ENCODE results near the gene MRPL17.

Gene MRPL17

DNA sequence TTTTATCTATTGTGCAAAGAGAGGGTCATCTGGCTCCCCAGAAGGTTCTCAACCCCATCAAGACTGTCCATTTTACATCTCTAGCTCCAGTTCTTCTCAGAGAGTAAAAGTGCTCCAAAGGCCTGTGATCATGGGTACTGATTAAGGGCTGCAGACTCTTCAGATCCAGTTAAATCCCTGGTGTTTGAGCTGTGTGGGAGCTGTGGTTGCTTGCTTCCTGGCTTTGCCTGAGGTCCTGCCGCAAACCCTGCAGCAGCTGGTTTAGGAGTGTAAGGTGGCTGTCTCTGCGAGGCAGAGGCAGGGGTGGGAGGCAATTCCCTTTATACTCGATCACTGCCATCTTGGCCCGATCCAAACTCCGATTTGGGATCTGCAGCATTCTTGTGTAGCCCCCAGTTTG lies 1.2 kb downstream of the MRPL17 start:
- no peak for DNase-seq

- no peak for DNase-seq
These were observed 1.6 kb downstream of the MRPL17 start for GRCh38 chr11:6681505-6681904.

- no peak for DNase-seq
These were observed 6.1 kb downstream of the MRPL17 start for GRCh38 chr11:6677018-6677417.

DNA sequence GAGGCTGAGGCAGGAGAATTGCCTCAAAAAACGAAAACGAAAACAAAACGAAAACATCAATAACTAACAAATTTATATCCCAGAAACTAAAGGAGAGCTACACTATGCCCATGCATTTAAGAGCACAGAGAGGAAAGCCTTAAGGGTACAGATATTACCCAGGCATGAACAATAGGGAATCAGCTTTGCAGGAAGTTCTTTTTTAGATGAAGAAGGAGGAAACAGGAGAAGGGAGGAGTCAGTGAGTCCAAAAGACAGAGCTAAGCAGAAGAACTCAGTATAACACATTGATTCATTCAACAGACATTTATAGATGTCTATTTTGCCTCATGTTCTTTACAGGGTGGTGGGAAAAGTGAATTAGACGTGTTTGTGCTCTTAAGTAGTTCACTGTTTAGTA lies 8.3 kb downstream of the MRPL17 start:
- no peak for DNase-seq

DNA sequence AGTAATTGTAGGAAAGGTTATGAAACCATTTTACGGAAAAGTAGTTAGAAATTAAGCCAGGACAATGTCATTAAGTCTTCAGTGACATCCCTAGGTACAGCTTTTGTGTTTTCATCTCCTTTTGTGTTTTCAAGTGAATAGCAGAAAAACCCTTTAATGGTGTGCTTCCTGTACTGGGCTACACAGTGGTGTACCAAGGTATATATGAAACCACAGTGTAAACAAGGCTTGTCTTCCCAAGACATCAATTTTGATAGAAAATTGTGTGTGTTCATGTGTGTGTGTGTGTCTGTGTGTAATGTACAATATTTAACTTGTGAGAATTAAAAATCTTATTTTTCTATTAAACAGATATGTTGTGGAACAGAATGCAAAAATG lies 8.9 kb downstream of the MRPL17 start:
- DNase-seq = no peak

DNA sequence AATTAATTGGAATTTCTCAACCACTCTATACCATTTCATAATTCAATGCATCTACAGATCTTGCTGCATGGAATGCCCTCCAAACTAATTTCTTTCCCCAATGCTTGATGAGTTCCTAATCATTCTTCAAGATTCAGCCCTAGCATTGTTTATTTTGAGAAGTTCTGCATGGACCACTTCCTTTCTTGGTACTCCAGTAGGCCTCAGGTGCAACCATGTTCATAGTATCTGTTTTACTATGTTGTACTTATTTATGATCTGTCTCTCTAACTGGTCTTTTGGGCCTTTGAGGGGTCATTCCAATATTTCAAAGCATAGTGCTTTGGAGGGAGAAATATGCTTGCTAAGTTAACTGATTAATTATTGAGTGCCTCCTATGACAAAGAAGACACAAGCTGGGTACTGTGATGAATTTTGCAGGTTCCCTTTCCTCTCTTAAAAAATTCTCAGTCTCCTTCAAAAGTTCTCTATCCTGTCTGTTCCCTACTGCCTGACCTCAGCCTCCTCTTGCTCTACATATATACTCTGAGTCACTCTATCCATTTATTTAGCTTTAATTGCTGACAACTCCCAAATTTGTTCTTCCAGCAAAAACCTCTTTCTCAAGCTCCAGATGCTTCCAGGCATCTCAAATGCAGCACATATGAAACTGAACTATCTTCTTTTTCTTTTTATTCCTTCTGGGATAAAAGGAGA lies 9.5 kb downstream of the MRPL17 start:
- DNase-seq = no peak

DNA sequence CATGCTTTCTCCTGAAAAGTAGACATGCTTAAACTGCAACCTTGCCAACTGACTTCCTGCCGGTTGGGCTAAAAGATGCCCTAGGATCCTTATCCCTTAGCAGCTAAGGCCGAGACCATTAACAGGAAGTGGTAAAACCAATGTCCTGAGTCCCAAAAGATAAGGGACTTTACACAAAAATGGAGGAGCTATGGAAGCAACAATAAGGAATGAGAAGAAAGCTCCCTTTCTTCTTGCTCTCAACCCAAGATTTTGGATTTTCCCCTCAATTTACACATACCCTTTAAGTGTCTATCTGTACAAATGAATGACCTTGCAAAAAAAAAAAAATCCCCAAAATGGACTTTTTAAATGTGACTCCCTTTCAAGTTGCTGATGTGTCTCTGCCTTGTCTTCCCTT lies 11.1 kb downstream of the MRPL17 start:
- DNase-seq = no peak

- DNase-seq = no peak
These were observed 12.8 kb downstream of the MRPL17 start for GRCh38 chr11:6670202-6670830.

GRCh38 chr11:6667733-6668374 lies 15.3 kb downstream of the MRPL17 start:
- peak; percentile 68 for DNase-seq

- no peak for DNase-seq
These were observed 16.6 kb downstream of the MRPL17 start for GRCh38 chr11:6666302-6667183.

DNA sequence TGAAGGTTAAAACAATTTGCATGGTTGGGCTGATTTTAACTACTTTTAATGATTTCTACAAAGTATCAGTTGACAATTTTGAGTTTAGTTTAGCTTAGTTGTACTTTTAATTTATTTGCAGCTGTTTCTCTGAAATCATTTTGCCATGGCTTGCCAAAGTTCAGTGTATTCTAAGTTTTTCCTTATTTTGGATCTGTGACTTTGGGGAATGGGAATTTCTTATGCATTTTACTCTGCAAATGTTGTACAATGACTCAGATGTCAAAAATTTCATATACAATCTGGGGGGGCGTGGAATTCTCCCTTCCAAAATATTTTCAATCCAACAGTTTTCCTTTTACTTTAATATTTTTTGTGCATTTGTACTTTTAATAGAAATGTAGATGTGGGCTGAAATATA lies 18.6 kb downstream of the MRPL17 start:
- DNase-seq = no peak

DNA sequence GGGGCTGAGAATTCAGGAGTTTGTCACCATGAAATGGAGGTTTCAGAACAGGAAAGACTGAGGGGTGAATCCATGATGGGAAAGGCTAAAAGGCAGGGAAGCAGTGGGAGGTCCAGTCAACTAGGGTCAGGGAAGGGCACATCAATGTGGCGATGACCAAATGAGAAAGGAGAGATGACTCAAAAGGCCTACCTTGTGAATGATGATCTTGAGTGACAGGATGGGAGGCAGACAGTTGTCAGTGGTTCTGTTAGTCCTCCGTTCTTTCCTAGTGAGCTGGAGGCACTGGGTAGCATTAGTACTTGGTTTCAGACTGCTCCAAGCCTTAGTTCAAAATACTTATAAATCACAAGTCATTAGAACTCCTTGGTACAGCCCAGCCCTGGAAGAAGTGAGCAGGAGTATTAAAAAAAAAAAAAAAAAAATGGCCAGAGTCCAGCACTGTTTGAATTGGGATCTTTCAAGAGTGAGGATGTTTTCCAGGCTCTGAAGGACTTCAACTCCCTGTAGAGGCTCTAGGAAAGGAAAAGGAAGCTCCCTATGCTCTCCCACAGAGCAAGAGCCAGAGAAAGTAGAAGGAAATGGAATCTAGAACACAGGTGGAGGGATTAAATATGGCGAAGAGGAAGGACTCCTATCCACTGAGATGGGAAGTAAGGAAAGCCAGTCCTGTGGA lies 19.2 kb downstream of the MRPL17 start:
- DNase-seq = no peak

GRCh38 chr11:6660712-6661111 lies 22.4 kb downstream of the MRPL17 start:
- no peak for DNase-seq

DNA sequence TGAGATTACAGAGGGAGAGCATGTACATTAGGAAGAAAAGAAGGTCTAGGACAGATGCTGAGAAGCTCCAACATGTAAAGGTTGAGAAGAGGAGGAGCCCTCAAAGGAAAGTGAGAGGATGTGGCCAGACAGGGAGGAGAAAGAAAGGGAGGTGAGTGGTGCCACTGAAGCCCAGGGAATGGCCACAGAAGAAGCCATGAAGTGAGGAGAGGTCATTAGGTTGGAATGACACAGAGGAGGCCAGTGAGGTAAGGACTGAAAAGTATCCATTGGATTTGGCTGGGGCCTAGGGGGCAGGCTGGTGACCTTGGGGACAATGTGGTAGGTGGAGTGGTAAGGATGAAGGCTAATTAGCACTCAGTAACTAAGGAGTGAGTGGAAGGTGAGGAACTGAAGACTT lies 24.5 kb downstream of the MRPL17 start:
- no peak for DNase-seq

DNA sequence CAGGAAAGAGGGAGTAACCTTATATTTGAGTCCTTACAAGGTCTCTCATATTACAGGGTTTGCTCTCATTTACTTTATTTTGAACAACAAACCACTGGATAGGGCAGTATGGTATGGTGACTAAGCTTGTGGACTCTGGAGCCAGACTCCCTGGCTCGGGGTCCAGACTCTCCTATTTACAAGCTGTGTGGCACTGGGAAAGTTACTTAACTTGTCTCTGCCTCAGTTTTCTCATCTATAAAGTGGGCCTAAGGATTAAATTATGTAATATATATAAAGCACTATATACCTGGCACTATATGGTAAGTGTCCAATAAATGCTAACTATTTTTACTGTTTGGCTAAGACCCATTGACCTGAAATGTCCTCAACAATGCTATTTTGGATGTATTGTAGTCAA lies 25.8 kb downstream of the MRPL17 start:
- DNase-seq = no peak

DNA sequence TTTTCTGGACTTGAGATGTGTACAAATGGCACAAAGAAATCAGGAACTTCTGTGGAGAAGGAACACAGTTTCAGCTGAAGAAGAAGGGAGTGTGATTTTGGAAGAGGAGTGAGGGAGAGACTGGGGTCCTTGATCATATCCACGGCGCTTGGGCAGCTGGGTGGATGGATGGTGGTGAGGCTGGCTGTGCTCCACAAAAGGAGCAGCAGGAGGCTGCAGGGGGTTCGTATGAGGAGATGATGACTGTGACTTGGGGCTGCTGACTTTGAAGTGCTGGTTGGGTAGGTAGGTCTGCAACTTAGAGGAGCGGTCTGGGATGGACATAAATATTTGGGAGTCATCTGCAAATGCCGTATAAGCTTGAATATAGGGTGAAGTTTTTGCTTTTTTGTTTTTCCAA lies 26.2 kb downstream of the MRPL17 start:
- no peak for DNase-seq

DNA sequence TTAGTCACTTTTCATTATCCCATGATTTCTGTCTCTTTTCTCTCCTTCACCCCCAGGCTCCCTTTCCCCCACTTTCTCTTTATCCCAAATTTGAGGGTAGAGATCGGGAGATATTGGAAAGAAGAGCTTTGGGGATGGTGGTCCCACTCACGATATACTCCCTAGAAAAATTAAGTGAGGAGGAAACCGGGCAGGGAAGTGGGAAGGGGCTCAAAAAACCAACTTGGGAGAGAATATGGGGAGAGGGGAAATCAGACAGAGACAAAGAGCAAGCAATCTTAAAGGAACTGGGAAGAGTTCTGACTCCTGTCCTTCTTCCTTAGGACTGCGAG lies 26.6 kb downstream of the MRPL17 start:
- no peak for DNase-seq

DNA sequence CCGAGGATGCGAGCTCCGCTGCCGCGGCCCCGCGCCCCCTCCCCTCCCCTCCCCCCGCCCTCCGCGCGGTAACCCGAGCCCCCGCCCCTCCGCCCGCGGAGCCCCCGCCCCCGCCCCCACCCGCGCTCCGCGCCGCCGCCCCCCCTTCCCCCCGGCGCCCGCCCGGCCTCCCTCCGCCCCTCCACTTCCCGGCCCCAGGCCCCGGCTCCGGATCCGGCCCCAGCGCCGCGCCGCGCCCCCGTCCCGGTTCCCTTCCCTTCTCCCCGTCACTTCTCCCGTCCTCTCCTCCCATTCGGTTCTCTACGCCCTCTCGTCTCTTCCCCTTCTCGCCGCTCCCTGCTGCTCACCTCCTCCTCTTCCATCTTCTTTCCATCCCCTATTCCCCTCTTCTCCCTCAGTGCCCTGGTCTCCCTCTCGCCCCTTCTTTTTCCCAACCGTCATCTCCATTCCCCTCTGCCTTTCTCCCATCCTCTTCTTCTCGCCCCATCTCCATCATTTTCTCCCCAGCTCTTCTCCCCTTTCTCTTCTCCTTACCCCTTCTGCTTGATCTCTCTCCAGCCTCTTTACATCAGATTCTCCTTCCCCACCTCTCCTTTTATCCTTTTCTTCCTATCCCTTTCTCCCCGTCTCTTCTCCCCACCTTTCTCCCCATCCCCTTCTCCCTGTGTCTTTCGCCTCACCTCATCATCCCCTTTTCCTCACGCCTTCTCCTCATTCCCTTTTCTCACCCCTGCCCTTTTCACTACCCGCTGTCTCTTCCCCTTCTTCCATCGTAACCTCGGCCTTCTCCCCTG lies 27.2 kb downstream of the MRPL17 start, which contains the start of gene DCHS1:
TSS of gene DCHS1 (minus strand) at position 20 of the 794 bp plus-strand sequence. CDS start 14,196 bp downstream, outside the sequence.
- DNase-seq = no peak

GRCh38 chr11:6655020-6655789 lies 27.9 kb downstream of the MRPL17 start:
- peak; percentile 71 for DNase-seq

GRCh38 chr11:6654281-6655019 lies 28.7 kb downstream of the MRPL17 start:
- DNase-seq = no peak
